GM19240 (cell line): ENCODE measurements around the gene DACH2.
"Not testable (repeated sequence)": the region's sequence is repeated elsewhere in the genome, so short reads cannot be mapped to it uniquely, and the experiment has no call there.

ENCODE experiments used
- DNase-seq: peaks from one replicate; pipeline ENCODE4 v3.0.0; 2011; ENCODE audit warnings: low spot score; ENCODE audit not compliant: insufficient read length

Gene DACH2

DNA sequence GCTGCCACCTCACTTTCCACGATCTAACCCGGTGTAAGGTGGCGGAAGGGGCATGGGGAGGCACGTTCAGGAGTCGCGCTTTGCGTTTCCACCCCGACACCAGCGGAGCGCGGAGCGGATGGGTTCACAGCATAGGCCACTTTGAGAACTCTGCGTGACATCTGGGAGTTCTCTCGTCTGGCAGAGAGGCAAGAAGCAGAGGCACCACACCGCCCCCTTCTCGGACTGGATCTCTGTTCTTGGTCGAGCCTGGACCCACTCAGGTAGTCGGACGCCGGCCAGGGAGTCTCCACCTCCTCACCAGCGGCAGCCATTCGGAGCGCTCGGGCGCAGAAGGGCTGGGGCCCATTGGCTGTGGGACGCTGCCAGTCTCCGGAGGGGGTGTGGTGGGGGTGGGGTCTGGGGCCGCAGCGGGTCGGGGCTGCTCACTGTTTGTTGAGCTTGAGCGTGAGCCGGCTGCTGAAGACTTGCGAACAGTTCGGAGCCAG lies at the start of gene DACH2:
Gene DACH2, plus strand, starts transcription at position 428 of the 488 bp plus-strand sequence.
- DNase-seq = no peak

DNA sequence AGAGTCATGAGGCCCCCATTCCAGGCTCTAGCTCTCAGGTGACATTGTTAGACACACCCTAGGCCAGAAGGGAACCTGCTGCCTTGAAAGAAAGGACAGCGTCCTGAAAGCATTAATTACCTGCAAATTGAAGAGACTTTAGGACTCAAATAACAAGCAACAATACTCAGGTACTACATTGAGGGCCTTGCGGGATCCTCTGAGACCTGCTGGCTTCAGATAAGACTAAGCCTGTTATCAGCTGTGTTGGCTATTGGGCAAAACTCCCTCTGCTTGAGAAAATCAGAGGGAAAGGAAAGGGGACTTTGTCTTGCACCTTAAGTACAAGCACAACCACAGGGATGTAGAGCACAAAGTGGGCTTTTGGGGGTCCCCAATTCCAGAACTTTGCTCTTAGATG lies 45.9 kb upstream of the DACH2 start:
- DNase-seq = no peak

DNA sequence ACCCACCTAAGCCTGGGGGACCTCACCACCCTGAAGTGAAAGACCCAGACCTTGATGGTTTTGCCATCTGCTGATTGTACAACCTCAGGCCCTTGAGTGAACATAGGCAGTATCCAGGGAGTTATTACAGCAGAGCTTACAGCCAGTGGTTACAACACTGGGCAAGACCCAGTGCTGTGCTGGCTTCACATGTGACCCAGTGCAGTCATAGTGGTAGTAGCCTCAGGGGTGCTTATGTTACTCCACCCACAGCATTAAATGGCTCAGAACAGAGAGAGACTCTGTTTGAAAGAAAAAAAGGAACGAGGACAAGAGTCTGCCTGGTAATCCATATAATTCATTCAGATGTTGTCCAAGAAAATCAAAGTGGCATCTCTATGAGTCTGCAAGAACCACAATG lies 45.2 kb upstream of the DACH2 start:
- DNase-seq = no peak

DNA sequence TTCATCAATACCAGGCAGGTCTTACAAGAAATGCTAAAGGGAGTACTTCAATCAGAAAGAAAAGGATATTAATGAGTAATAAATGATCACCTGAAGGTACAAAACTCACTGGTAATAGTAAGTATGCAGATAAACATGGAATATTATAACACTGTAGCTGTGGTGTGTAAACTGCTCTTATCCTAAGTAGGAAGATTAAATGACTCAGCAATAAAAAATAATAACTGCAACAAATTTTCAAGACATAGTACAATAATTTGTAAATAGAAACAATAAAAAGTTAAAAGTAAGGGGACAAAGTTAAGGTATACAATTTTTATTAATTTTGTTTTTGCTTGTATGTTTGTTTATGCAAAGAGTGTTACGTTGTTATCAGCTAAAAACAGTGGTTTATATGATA lies 43.7 kb upstream of the DACH2 start:
- DNase-seq = no peak

DNA sequence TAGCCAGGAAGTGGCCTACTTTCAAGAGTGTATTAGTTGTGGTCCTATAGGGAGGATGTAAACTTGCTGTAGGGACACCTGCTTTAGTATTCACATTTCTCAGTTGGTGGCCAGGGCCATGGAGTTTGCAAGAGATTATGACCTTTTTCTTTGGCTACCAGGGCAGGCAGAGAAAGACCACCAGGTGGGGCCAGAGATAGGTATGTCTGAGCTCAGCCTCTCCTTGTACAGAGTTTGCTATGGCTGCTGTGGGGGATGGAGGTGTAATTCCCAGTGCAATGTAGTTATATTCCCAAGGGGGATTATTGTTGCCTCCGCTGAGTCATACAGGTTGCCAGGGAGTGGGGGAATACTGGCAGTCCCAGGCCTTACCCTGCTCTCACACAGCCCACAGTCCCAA lies 26.3 kb upstream of the DACH2 start:
- DNase-seq = no peak

DNA sequence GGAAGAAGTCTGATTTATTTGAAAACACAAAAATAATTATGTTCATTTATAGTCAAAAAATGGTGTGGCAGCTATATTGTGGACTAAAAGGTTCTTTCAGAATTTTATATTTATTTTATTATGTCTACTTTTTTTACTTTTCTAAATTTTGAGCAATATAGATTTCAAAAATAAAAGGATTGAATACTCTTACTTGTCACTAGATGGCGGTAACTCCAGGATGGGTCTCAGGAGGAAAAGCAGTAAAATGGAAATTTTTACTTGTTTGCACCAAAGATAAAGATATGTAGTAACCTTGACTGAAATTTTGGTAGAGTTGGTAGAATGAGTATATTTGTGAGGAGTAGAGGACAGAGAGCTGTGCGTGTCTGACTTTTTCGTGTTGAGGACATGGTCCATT lies 14.5 kb upstream of the DACH2 start:
- no peak for DNase-seq

DNA sequence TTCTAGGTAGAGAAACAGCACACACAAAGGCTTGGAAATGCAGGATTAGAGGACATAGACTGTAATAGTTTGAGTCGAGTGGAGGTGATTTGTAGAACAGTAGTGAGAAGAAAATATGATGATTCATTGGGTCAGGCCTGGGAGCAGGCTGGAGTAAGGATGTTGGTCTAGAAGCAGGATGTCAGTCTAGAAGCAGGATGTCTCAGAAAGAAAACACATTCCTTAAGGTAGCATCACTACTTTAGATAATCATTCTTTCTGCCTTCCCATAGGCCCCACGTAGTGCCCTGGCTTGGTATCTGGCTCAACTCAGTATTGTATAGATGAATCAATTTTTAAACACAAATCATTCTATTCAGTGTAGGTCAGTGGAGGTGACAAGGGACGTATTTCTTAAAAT lies 11.2 kb upstream of the DACH2 start:
- DNase-seq = no peak

DNA sequence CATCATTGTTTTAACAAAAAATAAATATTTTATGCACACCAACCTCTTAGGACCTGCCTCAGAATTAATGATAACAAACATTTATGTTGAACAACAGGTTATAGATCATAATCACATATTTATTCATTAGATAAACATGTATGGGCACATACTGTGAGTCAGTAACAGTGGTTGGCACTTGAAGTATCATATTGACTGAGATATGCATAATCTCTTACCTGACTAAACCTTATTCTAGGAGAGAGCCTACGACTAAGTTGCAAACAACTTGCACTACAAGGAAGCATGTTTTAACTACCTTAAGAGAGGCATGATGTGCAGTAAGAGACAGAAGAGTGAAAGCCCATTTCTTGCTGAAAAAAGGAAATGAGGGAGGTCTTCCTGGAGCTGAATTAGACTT lies 6.5 kb upstream of the DACH2 start:
- DNase-seq = no peak

DNA sequence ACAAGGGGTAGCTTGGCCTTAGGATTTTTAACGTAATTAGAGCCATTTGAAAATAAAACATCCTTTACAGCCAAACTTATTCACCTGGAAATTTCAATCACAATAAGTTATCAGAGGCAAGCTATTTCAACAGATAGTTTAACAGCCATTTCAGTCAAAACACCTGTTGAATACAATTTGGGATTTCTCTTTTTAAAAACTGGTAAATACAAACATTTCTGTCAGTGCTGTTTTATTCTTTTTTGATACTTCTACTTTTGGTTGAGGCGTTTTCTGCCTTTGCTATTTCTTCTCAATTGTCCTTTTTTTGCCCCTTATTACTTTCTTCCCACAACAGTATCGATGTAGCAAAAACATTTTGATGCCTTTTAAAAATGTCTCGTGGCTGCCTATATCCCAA lies 2.1 kb upstream of the DACH2 start:
- DNase-seq = no peak

DNA sequence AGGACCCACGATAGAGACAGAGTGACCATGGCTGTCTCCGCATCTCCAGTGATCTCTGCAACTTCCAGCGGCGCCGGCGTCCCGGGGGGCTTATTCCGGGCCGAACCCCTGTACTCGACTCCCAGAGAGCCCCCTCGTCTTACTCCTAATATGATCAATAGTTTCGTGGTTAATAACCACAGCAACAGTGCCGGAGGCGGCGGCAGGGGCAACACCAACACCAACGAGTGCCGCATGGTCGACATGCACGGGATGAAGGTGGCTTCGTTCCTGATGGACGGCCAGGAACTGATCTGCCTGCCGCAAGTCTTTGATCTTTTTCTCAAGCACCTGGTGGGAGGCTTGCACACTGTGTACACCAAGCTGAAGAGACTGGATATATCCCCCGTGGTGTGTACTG lies 343 bp downstream of the DACH2 start:
- no peak for DNase-seq

DNA sequence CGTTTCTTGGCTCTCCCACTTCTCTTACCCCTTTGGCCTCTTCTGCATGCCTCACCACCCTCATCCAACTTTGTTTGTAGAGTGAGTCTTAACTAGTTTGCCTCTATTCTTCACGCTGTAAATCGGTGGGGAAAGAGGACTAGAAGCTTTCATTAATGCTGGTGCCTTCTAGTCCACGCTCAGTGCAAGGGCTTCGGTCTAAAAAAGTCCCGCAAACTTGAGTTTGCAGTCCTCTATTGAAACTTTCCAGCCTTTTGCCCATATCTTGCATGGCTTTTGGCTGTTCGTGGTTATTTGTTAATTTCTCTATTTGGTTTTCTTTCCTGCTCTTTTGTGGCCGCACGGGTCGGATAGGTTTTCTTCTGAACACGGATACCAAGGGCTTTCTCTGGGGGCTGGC lies 868 bp downstream of the DACH2 start:
- DNase-seq = no peak

DNA sequence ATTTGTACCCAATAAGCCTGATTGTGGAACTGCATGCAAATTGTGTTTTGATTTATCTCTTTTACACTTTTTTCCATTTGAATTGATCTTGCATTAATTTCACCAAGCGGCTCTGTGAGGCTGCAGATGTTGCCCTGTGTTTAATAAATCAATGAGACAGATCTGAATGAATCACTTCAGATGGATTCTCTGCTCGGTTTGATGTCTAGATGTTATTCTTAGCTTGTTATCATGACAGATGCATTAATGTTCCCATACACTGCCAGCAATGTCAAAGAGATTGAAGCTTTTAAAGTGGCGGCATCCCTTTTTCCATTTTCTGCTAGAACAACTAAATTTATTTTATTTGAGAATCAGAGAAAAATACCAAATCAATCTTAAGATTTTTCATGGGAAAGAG lies 6.3 kb downstream of the DACH2 start:
- no peak for DNase-seq

DNA sequence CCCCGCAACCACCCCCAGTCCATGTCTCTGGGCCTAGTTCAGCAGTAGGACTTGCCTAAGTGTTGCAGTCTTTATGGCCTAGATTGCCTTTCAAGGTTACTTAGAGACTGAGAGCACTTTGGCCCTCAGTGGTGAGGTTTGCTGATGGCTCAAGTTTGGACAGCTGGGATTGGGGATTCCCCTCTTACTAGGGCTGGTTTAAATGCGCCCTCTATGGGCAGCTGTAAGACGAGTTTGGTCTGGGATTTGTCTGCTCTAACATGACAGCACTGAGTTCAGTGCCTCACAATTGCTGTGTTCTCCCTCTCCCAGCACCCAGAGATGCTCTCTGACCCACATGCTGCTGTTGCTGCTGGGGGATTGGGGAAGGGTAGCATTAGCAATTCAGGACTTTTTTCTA lies 23.1 kb downstream of the DACH2 start:
- DNase-seq = no peak

DNA sequence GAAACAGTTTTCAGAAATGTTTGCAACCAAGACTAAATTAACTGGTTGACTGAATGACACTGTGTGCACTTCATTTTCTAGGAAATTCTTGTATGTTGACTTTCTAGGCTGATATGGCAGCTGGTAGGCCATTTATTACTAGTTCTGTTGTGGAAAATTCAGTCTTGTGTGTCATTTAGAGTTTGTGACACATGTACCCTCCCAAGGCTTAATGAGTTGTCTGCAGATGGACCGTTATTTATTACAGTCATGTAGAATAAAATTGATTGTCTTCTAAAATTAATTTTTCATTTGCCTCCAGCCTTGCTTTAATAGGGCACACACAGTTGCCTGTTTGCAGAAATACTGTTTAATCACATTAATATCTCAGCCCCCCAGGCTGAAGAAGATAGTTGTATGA lies 30.7 kb downstream of the DACH2 start:
- no peak for DNase-seq

DNA sequence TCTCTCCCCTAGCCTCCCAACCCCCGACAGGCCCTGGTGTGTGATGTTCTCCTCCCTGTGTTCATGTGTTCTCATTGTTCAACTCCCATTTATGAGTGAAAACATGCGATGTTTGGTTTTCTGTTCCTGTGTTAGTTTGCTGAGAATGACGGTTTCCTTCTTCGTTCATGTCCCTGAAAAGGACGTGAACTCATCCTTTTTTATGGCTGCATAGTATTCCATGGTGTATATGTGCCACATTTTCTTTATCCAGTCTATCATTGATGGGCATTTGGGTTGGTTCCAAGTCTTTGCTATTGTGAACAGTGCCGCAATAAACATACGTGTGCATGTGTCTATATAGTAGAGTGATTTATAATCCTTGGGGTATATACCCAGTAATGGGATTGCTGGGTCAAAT lies 33.1 kb downstream of the DACH2 start:
- DNase-seq = not testable (repeated sequence)

DNA sequence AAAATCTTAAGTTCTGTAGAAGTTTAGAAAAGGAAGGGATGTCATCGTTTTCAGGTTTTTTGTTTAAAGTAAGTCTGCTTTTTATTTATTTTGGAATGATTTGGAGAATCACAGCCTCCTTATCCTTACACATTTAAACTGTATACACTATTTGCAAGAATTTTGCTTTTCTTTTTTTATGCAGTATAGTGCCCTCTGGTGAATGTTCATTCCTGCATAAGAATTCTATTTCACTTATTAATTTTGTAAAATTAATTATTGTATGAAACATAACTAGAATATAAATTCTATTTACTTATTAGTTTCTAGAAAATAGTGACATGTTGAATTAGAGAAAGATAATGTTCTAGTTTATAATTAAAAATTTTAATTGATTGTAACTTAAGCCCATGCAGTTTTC lies 44.6 kb downstream of the DACH2 start:
- DNase-seq = no peak

DNA sequence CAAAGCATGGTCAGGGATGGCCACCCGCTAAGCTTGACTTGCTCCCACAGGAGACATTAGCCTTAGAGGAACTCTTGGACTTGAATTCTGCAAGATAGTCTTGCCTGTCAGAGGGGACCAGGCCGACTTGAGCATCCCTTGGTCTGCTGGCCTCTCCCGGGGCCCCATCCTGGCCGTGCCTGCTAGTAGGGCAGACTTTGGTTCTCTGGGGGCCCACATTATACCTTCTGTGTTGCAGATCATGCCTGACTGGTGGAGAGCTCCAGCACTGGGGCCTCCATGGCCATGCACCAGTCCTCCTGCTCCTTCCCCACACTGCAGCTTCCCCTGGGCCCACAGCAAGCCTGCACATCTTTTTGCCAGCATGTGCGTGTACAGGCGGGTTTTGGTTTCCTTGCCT lies 46.5 kb downstream of the DACH2 start:
- DNase-seq = no peak

DNA sequence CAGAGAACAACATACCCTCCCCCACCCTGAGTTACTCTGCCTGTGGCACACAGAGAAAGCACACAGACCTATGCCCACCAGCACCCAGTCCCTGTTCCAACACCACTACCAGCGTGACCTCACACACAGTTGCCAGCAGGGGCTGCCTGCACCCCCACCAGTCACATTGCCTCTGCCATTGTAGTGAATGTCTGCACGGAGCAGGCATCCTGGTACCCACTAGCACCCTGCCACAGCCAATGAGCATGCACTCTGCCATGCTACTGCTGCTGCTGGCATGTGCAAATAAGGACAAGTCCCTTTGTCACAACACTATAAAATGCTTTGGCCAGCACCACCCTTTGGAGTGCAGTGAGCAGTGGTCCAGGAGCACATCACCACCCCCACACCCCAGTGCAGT lies 47.1 kb downstream of the DACH2 start:
- no peak for DNase-seq

DNA sequence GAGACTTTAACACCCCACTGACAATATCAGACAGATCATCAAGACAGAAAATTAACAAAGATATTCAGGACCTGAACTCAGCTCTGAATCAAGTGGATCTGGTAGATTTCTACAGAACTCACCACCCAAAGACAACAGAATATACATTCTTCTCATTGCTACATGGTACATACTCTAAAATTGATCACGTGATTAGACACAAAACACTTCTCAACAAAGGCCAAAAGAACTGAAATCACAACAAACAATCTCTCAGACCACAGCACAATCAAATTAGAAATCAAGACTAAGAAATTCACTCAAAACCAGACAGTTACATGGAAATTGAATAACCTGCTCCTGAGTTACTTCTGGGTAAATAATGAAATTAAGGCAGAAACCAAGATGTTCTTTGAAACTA lies 49.6 kb downstream of the DACH2 start:
- DNase-seq = no peak

DNA sequence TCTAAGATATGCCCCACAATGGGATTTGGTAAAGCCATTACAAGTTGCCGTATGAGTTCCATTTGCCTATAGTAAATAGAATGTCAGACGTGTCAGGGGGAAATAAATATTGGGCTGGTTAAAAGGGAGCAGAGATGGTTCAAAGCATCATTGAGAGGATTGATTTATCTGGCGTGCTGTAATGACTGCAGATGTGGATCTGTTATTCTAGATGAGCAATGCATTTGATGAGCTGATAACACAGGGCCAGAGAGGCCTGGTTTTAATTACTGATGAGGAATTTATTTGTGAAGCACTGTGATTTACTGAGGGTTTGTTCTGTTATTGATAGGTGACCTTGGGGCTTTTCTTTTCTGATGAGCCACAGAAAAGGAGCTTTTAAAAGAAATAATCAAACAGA lies 62.5 kb downstream of the DACH2 start:
- DNase-seq = no peak

DNA sequence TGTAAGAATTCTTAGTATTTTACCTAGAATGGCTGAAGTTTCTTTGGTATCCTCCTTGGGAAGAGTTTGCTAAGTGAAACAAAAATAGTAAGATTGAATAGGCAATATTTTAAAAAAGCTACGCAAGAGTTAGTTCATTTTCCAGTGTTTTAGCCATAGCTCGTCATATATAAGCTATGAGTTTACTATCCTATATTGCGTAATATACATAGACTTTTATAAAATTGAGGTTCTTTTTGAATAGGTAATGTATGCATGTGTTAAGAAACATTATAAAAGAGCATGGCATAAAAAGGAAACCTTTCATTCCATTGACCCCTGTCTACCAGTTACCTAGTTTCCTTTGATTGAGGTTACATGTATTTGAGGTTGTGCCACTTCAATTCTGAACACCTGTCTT lies 67.0 kb downstream of the DACH2 start:
- no peak for DNase-seq

DNA sequence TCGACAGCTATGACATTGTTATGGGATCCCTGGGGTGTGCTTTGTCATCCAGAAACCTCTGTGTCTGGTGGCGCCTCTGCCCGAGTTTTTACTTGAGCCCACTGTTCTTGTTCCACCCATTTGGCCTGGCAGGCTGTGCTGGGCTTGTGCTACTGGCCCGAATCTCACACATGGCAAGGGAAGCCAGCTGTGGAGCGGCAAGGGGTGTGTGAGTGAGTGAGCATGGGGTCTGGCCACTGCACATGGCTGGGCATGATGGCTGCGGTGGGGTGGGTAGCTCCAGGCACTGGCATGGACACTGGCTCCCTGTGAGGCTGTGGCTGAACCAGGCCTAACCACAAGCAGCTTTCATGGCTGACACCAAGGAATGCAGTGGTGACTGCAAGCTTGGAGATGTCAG lies 89.2 kb downstream of the DACH2 start:
- no peak for DNase-seq

DNA sequence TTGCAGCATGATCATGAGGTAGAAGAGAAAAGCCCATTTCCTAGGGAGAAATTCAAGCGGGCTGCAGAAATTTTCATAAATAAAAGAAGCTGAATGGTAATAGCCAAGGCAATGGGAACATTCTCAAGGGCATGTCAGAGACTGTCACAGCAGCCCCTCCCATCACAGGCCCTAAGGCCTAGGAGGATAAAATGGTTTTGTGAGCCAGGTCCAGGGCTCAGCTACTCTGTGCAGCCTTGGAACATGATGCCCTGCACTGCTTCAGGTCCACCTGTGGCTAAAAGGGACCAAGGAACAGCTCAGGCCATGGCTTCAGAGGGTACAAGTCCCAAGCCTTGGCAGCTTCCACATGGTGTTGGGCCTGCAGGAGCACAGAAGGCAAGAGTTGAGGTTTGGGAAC lies 93.3 kb downstream of the DACH2 start:
- no peak for DNase-seq

DNA sequence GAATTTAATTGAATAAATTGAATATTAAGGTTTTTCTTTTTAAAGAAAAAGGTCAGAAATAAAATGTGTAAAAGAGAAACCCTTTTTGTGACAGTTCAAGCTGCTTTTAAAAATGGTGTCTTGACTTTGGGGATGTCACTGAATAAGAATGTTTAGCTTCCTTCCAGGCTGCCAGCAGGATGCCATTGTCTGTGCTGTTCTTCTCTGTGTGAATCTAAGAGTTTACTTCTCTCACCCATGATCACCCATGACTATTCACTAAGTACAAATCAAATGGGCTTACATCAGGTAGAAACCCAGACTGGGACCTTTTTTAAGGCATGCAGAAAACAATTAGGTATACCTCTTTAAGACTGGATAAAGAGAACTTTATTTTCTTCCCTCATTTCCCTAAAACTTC lies 115.3 kb downstream of the DACH2 start:
- DNase-seq = no peak

DNA sequence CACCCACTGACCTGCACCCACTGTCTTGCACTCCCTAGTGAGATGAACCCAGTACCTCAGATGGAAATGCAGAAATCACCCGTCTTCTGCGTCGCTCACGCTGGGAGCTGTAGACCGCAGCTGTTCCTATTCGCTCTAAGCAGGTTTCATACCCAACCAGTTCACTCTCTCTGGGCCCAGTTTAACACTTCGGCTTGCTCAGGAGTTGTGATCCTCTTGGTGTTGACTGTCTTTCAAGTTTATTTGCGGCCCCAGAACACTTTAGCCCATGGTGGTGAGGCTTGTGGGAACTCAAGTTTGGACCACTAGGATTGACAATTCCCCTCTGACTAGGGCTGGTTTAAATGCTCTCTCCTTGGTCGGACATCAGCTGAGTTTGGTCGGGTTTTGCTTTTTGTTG lies 147.0 kb downstream of the DACH2 start:
- no peak for DNase-seq
